Activated B cell treated with CpG ODN at 0.5 μM for 24 hours (primary cell): ENCODE data around the gene IFT80. TPM values are rescaled to one million over a fixed set of nuclear protein-coding genes. Genes with fewer than 3 reads are reported as not detected.

Source experiments
- ATAC-seq: fragments of 200-7000 bp; cut with Tn5 transposase; one replicate; pipeline ENCODE4 v1.10.0; 2021; ENCODE audit warnings: low read depth, mild to moderate bottlenecking, moderate library complexity
- CTCF ChIA-PET: fragments of 350-600 bp; sonication (Branson Sonifier 250); formaldehyde crosslinking; loops from one replicate; lab custom pipeline; 2021; ENCODE audit warnings: antibody characterized with exemption; lab: Charles Lee
- POLR2A ChIA-PET: fragments of 350-600 bp; sonication (Branson Sonifier 250); formaldehyde crosslinking; loops from one replicate; lab custom pipeline; 2021; ENCODE audit warnings: antibody characterized with exemption; lab: Charles Lee
- DNase-seq: peaks from one replicate; pipeline ENCODE4 v3.0.0; 2022
- H3K27ac Mint-ChIP-seq: one replicate; pipeline ENCODE4 v1.8.0; 2020; ENCODE audit warnings: mixed read lengths
- H3K27me3 Mint-ChIP-seq: one replicate; pipeline ENCODE4 v1.8.0; 2021; ENCODE audit warnings: mixed read lengths
- H3K36me3 Mint-ChIP-seq: one replicate; pipeline ENCODE4 v1.8.0; 2021; ENCODE audit warnings: low read depth, mixed read lengths
- H3K4me1 Mint-ChIP-seq: one replicate; pipeline ENCODE4 v1.8.0; 2021; ENCODE audit warnings: mixed read lengths
- H3K4me3 Mint-ChIP-seq: one replicate; pipeline ENCODE4 v1.8.0; 2020; ENCODE audit warnings: mild to moderate bottlenecking, mixed read lengths
- H3K9me3 Mint-ChIP-seq: one replicate; pipeline ENCODE4 v1.8.0; 2020; ENCODE audit warnings: mixed read lengths
- intact Hi-C: fragments of 100-400 bp; cut with micrococcal nuclease; formaldehyde crosslinking; loops from one replicate; pipeline ENCODE4 v1.15.1; 2024
- total RNA-seq: library from RNA; stranded (reverse); gene quantifications from 2 replicates; pipeline ENCODE4 v1.2.3, GENCODE V29; 2022
- TF ChIP-seq, protein P1 (sequence below): fragments of 200-600 bp; IDR thresholded peaks from one replicate; pipeline ENCODE4 v1.8.0; 2022; ENCODE audit warnings: antibody characterized with exemption, mild to moderate bottlenecking

Gene IFT80
- total RNA-seq, 1 donor from 2014 or later, result 26.7 TPM

DNA sequence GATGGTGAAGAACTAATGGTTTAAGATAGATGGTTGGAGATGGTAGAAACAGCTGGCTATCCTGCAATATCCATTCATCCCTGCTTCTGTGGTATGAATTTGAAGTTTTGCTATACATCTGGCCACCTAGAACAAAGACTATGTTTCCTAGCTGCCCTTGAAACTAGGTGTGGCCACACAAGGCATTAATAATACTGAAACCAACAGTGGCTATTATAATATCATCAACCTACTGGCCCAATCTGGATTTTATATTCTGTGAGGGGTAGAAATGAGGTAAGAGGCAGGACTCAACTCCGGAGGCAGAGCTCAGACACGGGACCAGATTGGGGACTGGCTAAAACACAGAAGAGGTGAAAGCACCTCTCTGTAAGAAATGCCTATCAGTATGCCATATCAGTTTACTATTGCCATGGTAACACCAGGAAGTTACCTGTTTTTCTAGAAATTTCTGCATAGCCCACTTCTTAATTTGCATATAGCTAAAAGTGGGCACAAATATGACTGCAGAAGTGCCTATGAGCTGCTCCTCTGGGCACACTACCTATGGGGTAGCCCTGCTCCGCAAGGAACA is 8.4 kb downstream of the IFT80 start:
- H3K9me3 Mint-ChIP-seq, result no peaks in the 10 kb centered on the region
- ChIA-PET POLR2A (no interaction called here), CTCF (no interaction called here)
- no peaks in the 10 kb centered on the region for H3K36me3 Mint-ChIP-seq
- no peak overlapping the region for H3K27ac Mint-ChIP-seq
- peaks cover 5% of the 10 kb centered on the region for H3K4me1 Mint-ChIP-seq
- no peaks in the 10 kb centered on the region for H3K27me3 Mint-ChIP-seq
- DNase-seq (no peak), ATAC-seq (no peak)
- H3K4me3 Mint-ChIP-seq, result no peak overlapping the region
- TF ChIP-seq, protein P1, sequence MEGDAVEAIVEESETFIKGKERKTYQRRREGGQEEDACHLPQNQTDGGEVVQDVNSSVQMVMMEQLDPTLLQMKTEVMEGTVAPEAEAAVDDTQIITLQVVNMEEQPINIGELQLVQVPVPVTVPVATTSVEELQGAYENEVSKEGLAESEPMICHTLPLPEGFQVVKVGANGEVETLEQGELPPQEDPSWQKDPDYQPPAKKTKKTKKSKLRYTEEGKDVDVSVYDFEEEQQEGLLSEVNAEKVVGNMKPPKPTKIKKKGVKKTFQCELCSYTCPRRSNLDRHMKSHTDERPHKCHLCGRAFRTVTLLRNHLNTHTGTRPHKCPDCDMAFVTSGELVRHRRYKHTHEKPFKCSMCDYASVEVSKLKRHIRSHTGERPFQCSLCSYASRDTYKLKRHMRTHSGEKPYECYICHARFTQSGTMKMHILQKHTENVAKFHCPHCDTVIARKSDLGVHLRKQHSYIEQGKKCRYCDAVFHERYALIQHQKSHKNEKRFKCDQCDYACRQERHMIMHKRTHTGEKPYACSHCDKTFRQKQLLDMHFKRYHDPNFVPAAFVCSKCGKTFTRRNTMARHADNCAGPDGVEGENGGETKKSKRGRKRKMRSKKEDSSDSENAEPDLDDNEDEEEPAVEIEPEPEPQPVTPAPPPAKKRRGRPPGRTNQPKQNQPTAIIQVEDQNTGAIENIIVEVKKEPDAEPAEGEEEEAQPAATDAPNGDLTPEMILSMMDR, result no peak
- intact Hi-C loops, result no loop called here

DNA sequence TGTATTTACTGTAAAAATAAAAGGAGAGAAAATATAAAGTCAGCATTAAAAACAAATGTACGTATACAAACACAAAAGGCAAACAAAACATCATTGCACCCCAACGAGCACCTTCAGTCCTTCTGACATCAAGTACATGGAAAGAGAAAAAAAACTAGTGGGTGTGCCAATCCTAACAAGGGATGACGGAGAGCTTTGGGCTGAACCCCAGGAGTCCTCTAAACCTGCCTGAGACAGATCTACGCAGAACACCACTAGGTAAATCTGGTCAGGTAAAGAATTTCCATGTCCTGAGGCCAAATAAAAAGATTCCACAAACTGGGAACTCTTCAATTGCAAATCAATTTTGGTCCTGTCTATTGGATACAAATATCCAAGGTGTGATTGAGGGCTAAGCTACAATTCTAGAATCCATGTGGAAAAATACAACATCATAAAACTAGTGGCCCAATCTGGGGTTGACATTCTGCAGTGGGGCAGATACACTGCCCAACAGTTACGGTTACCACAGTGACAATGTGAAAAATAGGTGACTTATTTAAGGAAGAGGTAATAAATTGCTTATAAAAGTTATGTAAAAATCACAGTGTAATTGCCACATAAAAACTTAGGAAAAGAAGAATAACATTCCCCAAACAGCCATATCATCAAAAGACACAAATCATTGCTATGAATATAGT is 14.2 kb downstream of the IFT80 start:
- CTCF ChIA-PET, result no interaction called here
- H3K4me1 Mint-ChIP-seq, result no peaks in the 10 kb centered on the region
- ATAC-seq, result no peak
- H3K9me3 Mint-ChIP-seq, result no peaks in the 10 kb centered on the region
- no peak overlapping the region for H3K27ac Mint-ChIP-seq
- TF ChIP-seq, protein P1, result no peak
- intact Hi-C loops, result no loop called here
- peaks cover 12% of the 10 kb centered on the region for H3K36me3 Mint-ChIP-seq
- H3K4me3 Mint-ChIP-seq, result no peak overlapping the region
- POLR2A ChIA-PET, result no interaction called here
- no peaks in the 10 kb centered on the region for H3K27me3 Mint-ChIP-seq
- no peak for DNase-seq

DNA sequence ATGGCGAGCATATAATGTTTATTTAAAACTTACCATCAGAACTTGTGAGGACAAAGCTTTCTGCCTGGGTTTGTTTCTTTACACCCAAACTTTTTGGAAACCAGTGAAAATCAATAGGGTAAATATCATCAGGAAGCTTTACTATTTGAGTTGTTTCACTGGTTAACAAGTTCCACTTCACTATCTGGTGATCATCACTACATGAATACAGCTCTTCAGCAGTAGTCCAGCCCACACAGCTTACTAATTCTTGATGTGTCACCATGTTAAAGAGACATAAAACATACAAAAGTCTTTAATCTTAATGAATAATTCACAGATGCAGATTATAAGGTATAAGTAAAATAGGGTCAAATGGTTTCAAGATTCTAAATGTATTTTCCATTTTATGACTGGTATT is 17.6 kb downstream of the IFT80 start:
- ATAC-seq (no peak), DNase-seq (no peak)
- Mint-ChIP-seq H3K9me3 (no peaks in the 10 kb centered on the region), H3K4me3 (no peak overlapping the region), H3K27me3 (no peaks in the 10 kb centered on the region), H3K4me1 (no peaks in the 10 kb centered on the region), H3K36me3 (peaks cover 19% of the 10 kb centered on the region), H3K27ac (no peak overlapping the region)
- TF ChIP-seq, protein P1, result no peak
- ChIA-PET POLR2A (no interaction called here), CTCF (no interaction called here)
- intact Hi-C loops, result no loop called here

DNA sequence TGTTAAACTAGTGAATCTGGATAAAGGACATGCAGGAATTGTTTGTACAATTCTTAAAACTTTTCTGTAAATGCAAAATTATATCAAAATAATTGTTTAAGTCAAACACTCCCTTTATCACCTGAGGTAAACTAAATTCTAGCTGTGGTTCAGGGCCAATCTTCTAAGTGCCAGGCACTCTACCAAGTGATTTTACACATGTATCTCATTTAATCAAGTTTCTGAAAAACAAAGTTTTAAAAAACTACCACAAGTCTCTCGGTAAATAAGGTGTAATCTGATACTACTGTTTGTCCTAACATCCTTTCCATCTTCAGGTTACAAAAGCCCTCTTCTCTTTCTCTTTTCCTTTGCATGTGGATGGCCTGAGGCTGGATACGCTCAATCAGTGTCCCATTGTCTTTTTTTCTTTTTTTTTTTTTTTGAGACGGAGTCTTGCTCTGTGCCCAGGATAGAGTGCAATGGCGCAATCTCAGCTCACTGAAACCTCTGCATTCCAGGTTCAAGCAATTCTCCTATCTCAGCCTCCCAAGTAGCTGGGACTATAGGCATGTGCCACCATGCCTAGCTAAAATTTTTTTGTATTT is 19.3 kb downstream of the IFT80 start:
- ATAC-seq, result no peak
- intact Hi-C loops, result no loop called here
- ChIA-PET POLR2A (no interaction called here), CTCF (no interaction called here)
- no peaks in the 10 kb centered on the region for H3K27me3 Mint-ChIP-seq
- DNase-seq, result no peak
- no peaks in the 10 kb centered on the region for H3K4me1 Mint-ChIP-seq
- no peak overlapping the region for H3K4me3 Mint-ChIP-seq
- H3K9me3 Mint-ChIP-seq, result no peaks in the 10 kb centered on the region
- TF ChIP-seq, protein P1, result no peak
- H3K27ac Mint-ChIP-seq, result no peak overlapping the region
- H3K36me3 Mint-ChIP-seq, result peaks cover 31% of the 10 kb centered on the region

DNA sequence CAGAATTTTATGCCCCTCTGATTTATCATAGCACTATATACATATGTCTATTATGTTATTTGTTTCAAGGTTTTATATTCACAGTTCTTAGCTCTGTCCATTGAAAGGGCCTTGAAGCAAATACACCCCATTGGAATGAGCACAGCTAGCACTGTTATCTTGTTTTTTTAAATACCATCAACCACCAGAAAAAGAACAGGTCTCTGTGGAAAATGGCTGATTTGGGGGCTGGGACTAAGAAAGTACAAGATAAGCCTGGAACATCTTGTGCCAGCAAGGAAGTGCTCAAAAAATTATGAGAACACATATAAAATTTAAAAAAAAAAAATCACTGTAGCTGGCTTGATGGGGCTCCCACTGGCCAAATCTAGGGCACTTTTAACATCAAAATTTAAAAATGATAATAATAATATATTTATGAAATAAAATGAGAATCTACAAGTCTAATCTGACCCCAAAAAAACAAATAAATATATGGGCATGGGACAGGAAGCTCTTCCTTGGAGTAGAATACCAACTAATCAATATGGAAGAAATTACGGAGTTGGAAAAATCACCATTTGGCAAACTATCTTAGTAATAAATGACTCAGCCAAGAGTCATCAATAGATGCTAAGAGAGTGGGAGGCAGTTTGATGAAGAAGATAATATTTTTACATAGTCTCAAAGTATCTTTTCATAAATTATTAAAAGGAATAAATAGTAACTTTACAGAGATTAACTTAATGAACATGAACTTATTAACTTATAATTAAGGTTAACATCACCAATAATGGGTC is 20.5 kb downstream of the IFT80 start:
- intact Hi-C loops, result no loop called here
- peaks cover 43% of the 10 kb centered on the region for H3K36me3 Mint-ChIP-seq
- POLR2A ChIA-PET, result no interaction called here

More for the DNA sequence above, 20.5 kb downstream of the IFT80 start:
- TF ChIP-seq, protein P1, result no peak
- no peak for DNase-seq
- Mint-ChIP-seq H3K27ac (no peak overlapping the region), H3K9me3 (no peaks in the 10 kb centered on the region), H3K27me3 (no peaks in the 10 kb centered on the region), H3K4me3 (no peak overlapping the region), H3K4me1 (no peaks in the 10 kb centered on the region)
- no peak for ATAC-seq
- CTCF ChIA-PET, result interaction anchor here (1.1 kb wide), 1 partner anchor 9 kb away, joined by 3 read pairs; no protein-coding TSS in a partner anchor
